Activated CD4-positive, alpha-beta T cell treated with anti-CD3 and anti-CD28 coated beads for 1 hour (primary cell): ENCODE data around the gene ETNK2.
A peak's percentile ranks its signal among the peaks of the same experiment; 100 is the strongest.

Experiments used
- DNase-seq: peaks from one replicate; pipeline ENCODE4 v3.0.0-alpha.2; 2020

Gene ETNK2

GRCh38 chr1:204147406-204148383 lies 4.1 kb downstream of the ETNK2 start:
- DNase-seq: no peak

GRCh38 chr1:204146965-204147364 lies 4.9 kb downstream of the ETNK2 start:
- no peak for DNase-seq

- no peak for DNase-seq
Measured at GRCh38 chr1:204146309-204146708, 5.5 kb downstream of the ETNK2 start.

- no peak for DNase-seq
Measured at GRCh38 chr1:204145033-204145504, 6.8 kb downstream of the ETNK2 start.

- no peak for DNase-seq
Measured at GRCh38 chr1:204143276-204144041, 8.4 kb downstream of the ETNK2 start.

GRCh38 chr1:204142032-204142974 lies 9.5 kb downstream of the ETNK2 start:
- no peak for DNase-seq

- no peak for DNase-seq
Measured at GRCh38 chr1:204141131-204141530, 10.7 kb downstream of the ETNK2 start.

- DNase-seq: no peak
Measured at GRCh38 chr1:204139952-204140351, 11.9 kb downstream of the ETNK2 start.

GRCh38 chr1:204139088-204139487 lies 12.8 kb downstream of the ETNK2 start:
- no peak for DNase-seq

- DNase-seq: no peak
Measured at GRCh38 chr1:204136814-204137213, 15.0 kb downstream of the ETNK2 start.

- no peak for DNase-seq
Measured at GRCh38 chr1:204134103-204134502, 17.7 kb downstream of the ETNK2 start.

GRCh38 chr1:204132718-204133117 lies 19.1 kb downstream of the ETNK2 start:
- DNase-seq: no peak

- no peak for DNase-seq
Measured at GRCh38 chr1:204131978-204132377, 19.9 kb downstream of the ETNK2 start.

- DNase-seq: no peak
Measured at GRCh38 chr1:204130981-204131892, 20.6 kb downstream of the ETNK2 start.

- DNase-seq: no peak
Measured at GRCh38 chr1:204130178-204130577, 21.7 kb downstream of the ETNK2 start.

GRCh38 chr1:204128964-204129896 lies 22.6 kb downstream of the ETNK2 start:
- peak; percentile 32 for DNase-seq

- DNase-seq: no peak
Measured at GRCh38 chr1:204128464-204128963, 23.3 kb downstream of the ETNK2 start.

- DNase-seq: no peak
Measured at GRCh38 chr1:204127597-204128242, 24.1 kb downstream of the ETNK2 start.

GRCh38 chr1:204126956-204127355 lies 24.9 kb downstream of the ETNK2 start:
- DNase-seq: no peak

GRCh38 chr1:204126386-204126785 lies 25.5 kb downstream of the ETNK2 start:
- no peak for DNase-seq
